Left lung (tissue), 10 donors: ENCODE results near the gene RPS27. TPM values are rescaled to one million over a fixed set of nuclear protein-coding genes. Genes with fewer than 3 reads are reported as not detected.

Experiments used
- ATAC-seq: fragments of 200-7000 bp; cut with Tn5 transposase; one replicate; pipeline ENCODE4 v1.9.1; 2020; ENCODE audit warnings: moderate library complexity
- DNase-seq, 4 donors: peaks; one replicate each; pipeline ENCODE4 v3.0.0-alpha.2; 2013 to 2020
- H3K27ac ChIP-seq, 2 donors: fragments of 200-600 bp; sonication (generic) in 1 of 2; one replicate each; pipeline versions ENCODE4 v1.5.0 to v1.8.0; 2020 to 2021
- H3K27me3 ChIP-seq, 2 donors: fragments of 200-600 bp; sonication (generic) in 1 of 2; one replicate each; pipeline versions ENCODE4 v1.5.0 to v1.8.0; 2020 to 2021
- H3K36me3 ChIP-seq, 2 donors: fragments of 200-600 bp; sonication (generic) in 1 of 2; one replicate each; pipeline versions ENCODE4 v1.5.0 to v1.8.0; 2020 to 2021
- H3K4me1 ChIP-seq, 2 donors: fragments of 200-600 bp; one replicate each; pipeline ENCODE4 v1.8.0; 2021
- H3K4me3 ChIP-seq, 2 donors: fragments of 200-600 bp; sonication (generic) in 1 of 2; one replicate each; pipeline versions ENCODE4 v1.5.0 to v1.8.0; 2020 to 2021; ENCODE audit warnings: mild to moderate bottlenecking in 1 of 2
- H3K9me3 ChIP-seq, 2 donors: fragments of 200-600 bp; sonication (generic) in 1 of 2; one replicate each; pipeline versions ENCODE4 v1.5.0 to v1.8.0; 2020 to 2021
- intact Hi-C, 2 donors: fragments of 100-400 bp; cut with DNase I; formaldehyde crosslinking; loops; one replicate each; pipeline versions ENCODE4 v1.11.2 to v1.14.2; 2022
- polyA plus RNA-seq, 6 donors: library from polyadenylated mRNA; unstranded; fragments of 120-200 nt; gene quantifications; one replicate each; pipeline ENCODE4 v1.2.1, GENCODE V29; 2013; ENCODE audit not compliant: insufficient read length in 6 of 6
- total RNA-seq, 2 donors: library from RNA; stranded (reverse); fragmentation: NEBNext Ultra II Directional; extraction: Animal tissue kit (Norgen Biotek cat#: 25700); gene quantifications; one replicate each; pipeline ENCODE4 v1.2.1, GENCODE V29; 2021
- TF ChIP-seq, protein P1 (sequence below), 2 donors: fragments of 200-600 bp; sonication (generic) in 1 of 2; IDR thresholded peaks; one replicate each; pipeline versions ENCODE4 v1.5.0 to v1.8.0; 2021; ENCODE audit warnings: antibody characterized with exemption in 2 of 2
- donor health status: DM: no; HTN: yes; CAD: no.
- donor health status: DM: no; HTN: no; CAD: no.

Gene RPS27
- total and polyA plus RNA-seq, 8 donors = 1,116 to 4,397 (median 3,805) TPM

DNA sequence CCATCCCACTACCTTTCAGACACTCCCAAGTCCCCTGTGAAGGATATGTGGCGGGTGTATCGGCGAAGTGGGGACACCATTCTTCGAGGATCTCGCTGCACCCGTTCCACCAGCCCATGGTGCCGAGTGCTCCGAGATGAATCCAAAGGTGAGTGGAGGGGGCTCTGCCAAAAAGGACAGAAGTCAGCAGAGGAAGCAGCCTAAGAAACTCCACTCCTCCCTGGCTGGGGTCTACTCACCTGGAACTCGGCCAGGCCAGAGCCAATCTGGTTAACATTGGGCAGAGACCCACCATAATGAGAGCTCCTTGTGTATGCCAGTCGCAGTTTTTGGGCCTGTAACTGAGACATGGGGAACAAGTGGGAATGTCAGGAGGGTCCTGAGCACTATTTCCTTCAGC lies 35.7 kb upstream of the RPS27 start:
- Histone ChIP-seq H3K4me3 (no peak overlapping the region), H3K4me1 (peaks cover 19 to 44% of the 10 kb centered on the region in 2 donors), H3K36me3 (peaks cover 0 to 58% of the 10 kb centered on the region in 2 donors), H3K27me3 (no peaks in the 10 kb centered on the region), H3K9me3 (no peaks in the 10 kb centered on the region), H3K27ac (no peak overlapping the region)
- intact Hi-C loops = no loop called here
- no peak for DNase-seq
- TF ChIP-seq, protein P1, sequence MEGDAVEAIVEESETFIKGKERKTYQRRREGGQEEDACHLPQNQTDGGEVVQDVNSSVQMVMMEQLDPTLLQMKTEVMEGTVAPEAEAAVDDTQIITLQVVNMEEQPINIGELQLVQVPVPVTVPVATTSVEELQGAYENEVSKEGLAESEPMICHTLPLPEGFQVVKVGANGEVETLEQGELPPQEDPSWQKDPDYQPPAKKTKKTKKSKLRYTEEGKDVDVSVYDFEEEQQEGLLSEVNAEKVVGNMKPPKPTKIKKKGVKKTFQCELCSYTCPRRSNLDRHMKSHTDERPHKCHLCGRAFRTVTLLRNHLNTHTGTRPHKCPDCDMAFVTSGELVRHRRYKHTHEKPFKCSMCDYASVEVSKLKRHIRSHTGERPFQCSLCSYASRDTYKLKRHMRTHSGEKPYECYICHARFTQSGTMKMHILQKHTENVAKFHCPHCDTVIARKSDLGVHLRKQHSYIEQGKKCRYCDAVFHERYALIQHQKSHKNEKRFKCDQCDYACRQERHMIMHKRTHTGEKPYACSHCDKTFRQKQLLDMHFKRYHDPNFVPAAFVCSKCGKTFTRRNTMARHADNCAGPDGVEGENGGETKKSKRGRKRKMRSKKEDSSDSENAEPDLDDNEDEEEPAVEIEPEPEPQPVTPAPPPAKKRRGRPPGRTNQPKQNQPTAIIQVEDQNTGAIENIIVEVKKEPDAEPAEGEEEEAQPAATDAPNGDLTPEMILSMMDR (IDR thresholded peaks at IDR 0.05) = no peak
- no peak for ATAC-seq

DNA sequence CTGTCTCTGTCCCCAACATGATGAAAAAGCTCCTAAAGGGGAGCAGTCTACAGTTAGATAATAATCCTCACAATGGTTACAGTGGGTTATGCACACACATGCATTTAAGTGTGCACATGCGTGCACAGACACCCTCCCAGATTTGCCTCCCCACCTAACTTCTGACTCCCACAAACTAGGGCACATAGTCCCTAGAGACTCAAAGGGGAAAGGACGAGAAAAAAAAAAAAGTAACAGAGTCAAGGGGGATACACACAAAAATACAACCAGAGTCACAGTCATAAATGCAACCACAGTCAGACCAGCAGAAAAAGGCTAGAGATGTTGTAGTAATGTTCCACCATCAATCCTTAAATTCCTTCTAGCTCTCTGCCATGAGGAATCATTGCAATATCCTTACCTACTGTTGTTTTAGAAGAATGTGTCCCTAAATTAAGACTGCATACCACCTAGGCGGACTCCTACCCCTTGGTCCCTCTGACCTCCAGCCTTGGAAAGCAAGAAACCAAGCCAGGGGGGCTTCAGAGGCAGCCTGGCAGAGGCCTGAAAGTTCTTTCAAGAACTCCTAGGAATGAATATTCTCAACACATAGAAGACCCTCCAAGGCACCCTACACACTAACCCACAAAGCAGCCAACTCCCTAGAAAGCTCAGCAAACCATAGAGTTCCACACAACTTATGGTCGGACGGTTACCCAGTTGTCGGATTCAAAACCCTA lies 33.4 kb upstream of the RPS27 start:
- ATAC-seq (no peak), DNase-seq (no peak)
- H3K9me3 ChIP-seq = no peaks in the 10 kb centered on the region
- peak overlapping the region; percentile 76 to 85 for H3K4me3 ChIP-seq
- TF ChIP-seq, protein P1 (IDR thresholded peaks at IDR 0.05) = no peak
- H3K4me1 ChIP-seq = peaks cover 28 to 68% of the 10 kb centered on the region in 2 donors
- H3K27me3 ChIP-seq = no peaks in the 10 kb centered on the region
- H3K27ac ChIP-seq = peak overlapping the region in 1 of 2 donors; percentile 93
- intact Hi-C loops = no loop called here
- peaks cover 0 to 51% of the 10 kb centered on the region in 2 donors for H3K36me3 ChIP-seq

- peaks cover 28 to 73% of the 10 kb centered on the region in 2 donors for H3K4me1 ChIP-seq
- TF ChIP-seq, protein P1 (IDR thresholded peaks at IDR 0.05) = no peak
- intact Hi-C loops = no loop called here
- H3K27ac ChIP-seq = peak overlapping the region; percentile 84 to 93
- DNase-seq (peak in 1 of 4 donors; percentile 26), ATAC-seq (peak; percentile 5)
- H3K4me3 ChIP-seq = peak overlapping the region; percentile 76 to 85
- H3K36me3 ChIP-seq = peaks cover 0 to 48% of the 10 kb centered on the region in 2 donors
- no peaks in the 10 kb centered on the region for H3K9me3 ChIP-seq
- H3K27me3 ChIP-seq = no peaks in the 10 kb centered on the region
Measured at GRCh38 chr1:153957744-153958110, 32.8 kb upstream of the RPS27 start.

DNA sequence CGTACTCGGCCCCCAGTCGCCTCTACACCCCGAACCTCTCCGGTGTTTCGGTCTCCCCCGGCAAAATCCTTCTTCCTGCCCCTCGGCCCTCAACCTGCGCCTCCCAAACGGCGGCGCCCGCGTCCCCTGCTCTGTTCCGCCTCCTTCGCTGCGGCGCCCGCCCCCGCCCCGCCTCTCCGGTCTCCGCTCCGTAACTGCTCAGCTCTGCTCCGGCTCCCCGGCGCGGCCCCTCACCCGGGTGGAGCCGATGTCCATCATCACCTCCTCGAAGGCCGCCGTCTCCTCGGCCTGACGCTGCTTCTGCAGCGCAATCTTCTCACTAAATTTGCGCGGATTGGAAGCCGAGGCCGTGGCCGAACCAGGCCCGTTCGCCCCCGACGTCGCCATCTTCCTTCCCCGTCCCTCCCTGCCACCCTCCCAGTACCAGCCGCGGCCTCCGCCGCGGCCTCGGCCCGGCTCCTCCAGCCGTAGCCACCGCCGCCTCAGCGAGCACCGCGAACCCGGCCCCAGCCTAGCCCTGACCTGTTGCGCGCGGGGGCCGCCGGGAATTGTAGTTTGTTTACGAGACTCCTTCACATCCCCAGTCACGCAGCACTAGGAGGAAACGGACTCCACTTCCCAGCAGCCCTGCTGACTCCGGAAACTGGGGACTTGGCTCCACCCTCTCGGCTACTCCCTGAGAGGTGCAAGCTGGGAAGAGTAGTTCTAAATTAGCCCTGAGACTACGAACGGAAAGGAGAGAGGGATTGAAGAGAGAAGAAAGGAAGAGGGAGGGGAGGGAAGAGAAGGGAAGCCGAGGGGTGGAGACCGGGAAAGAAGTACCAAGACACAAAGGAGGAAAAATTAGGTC lies 32.2 kb upstream of the RPS27 start, which contains the start of gene CRTC2:
CRTC2 (minus strand) TSS at position 502 of the 850 bp plus-strand sequence; CDS start at position 387, 115 bp downstream.
- H3K9me3 ChIP-seq = no peaks in the 10 kb centered on the region
- peaks cover 28 to 77% of the 10 kb centered on the region in 2 donors for H3K4me1 ChIP-seq
- DNase-seq = peak; percentile 97 to 99 (median 98)
- peaks cover 0 to 42% of the 10 kb centered on the region in 2 donors for H3K36me3 ChIP-seq
- H3K27ac ChIP-seq = peak within 1 kb of the TSS; percentile 84 to 93
- peak within 1 kb of the TSS; percentile 76 to 85 for H3K4me3 ChIP-seq
- intact Hi-C loops = no loop called here
- TF ChIP-seq, protein P1 (IDR thresholded peaks at IDR 0.05) = no peak
- H3K27me3 ChIP-seq = no peaks in the 10 kb centered on the region
- ATAC-seq = peak; percentile 89

DNA sequence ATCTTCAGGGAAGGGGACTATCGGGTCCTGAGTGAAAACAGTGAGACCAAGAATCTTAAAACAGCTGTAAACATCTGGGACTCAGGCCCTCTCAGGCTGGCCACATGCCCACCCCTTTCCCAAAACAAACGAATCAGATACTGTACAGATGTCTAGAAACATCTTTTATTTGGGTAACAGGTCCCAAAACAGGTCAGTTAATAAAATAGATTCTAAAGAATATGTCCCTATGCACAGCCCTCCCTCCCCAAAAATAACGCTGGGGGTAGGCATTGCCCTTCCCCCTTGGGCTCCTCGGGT lies 31.7 kb upstream of the RPS27 start:
- intact Hi-C loops = no loop called here
- no peak for DNase-seq
- Histone ChIP-seq H3K4me3 (peak overlapping the region in 1 of 2 donors; percentile 85), H3K4me1 (peaks cover 28 to 80% of the 10 kb centered on the region in 2 donors), H3K27me3 (no peaks in the 10 kb centered on the region), H3K9me3 (no peaks in the 10 kb centered on the region), H3K27ac (peak overlapping the region; percentile 84 to 93), H3K36me3 (peaks cover 0 to 36% of the 10 kb centered on the region in 2 donors)
- TF ChIP-seq, protein P1 (IDR thresholded peaks at IDR 0.05) = no peak
- ATAC-seq = no peak
